Measurements from ENCODE around the gene RPS18. TPM values are rescaled to one million over a fixed set of nuclear protein-coding genes. Genes with fewer than 3 reads are reported as not detected.

The RPS18 gene
- total and polyA plus RNA-seq, 2 of the 13 experiments (the other 11 are each of a cell fraction or from before 2014, with no cell fraction given) = 3,896 to 5,806 TPM

DNA sequence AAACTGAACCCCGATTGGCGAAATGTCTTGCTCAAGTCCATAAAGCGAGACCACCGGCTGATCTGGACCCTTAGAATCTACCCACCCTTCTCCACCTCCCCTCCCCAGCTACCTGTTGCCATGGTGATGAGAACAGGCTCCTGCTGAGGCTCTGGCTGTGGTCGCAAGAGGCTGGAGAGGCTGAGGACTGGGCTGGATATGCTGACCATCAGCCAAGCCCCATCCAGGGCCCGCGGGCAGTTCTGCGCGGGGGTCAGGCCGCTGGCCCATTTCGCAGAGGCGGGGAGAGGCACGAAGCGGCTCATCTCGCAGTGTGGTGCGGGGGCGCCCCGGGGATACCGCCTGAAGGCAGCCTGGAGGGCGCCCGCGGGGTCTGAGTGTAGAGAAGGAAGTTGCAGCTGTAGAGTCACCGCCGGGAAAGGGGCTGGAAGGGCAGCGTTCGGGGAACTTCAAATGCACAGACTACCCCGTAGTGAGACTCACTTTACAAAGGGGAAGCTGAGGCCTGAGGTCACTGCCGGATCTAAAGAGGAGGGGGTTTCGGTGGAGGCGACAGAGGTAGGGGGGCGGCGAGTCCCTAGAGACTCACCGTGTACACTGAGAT, 41.3 kb downstream of the RPS18 start (continued):
- no peak; the same call in 1 of the 2 replicates for TF ChIP-seq PRDM10 (CRISPR knock-in tag; IDR thresholded peaks at IDR 0.05; ENCODE audit: low read depth)
- TF ChIP-seq MNT (IDR thresholded peaks at IDR 0.05) = no peak
- TF ChIP-seq, protein P1, sequence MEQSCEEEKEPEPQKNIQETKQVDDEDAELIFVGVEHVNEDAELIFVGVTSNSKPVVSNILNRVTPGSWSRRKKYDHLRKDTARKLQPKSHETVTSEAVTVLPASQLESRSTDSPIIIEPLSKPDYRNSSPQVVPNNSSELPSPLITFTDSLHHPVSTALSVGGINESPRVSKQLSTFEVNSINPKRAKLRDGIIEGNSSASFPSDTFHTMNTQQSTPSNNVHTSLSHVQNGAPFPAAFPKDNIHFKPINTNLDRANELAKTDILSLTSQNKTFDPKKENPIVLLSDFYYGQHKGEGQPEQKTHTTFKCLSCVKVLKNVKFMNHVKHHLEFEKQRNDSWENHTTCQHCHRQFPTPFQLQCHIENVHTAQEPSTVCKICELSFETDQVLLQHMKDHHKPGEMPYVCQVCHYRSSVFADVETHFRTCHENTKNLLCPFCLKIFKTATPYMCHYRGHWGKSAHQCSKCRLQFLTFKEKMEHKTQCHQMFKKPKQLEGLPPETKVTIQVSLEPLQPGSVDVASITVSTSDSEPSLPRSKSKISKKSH (CRISPR knock-in tag; IDR thresholded peaks at IDR 0.05; ENCODE audit: borderline replicate concordance) = no peak

All from HepG2 (cell line).